Activated B cell treated with CpG ODN at 0.5 μM for 24 hours (primary cell): ENCODE data around the gene BEGAIN. TPM values are rescaled to one million over a fixed set of nuclear protein-coding genes. Genes with fewer than 3 reads are reported as not detected.

ENCODE experiments used
- ATAC-seq: fragments of 200-7000 bp; cut with Tn5 transposase; one replicate; pipeline ENCODE4 v1.10.0; 2021; ENCODE audit warnings: low read depth, mild to moderate bottlenecking, moderate library complexity
- CTCF ChIA-PET: fragments of 350-600 bp; sonication (Branson Sonifier 250); formaldehyde crosslinking; loops from one replicate; lab custom pipeline; 2021; ENCODE audit warnings: antibody characterized with exemption; lab: Charles Lee
- POLR2A ChIA-PET: fragments of 350-600 bp; sonication (Branson Sonifier 250); formaldehyde crosslinking; loops from one replicate; lab custom pipeline; 2021; ENCODE audit warnings: antibody characterized with exemption; lab: Charles Lee
- DNase-seq: peaks from one replicate; pipeline ENCODE4 v3.0.0; 2022
- H3K27ac Mint-ChIP-seq: one replicate; pipeline ENCODE4 v1.8.0; 2020; ENCODE audit warnings: mixed read lengths
- H3K27me3 Mint-ChIP-seq: one replicate; pipeline ENCODE4 v1.8.0; 2021; ENCODE audit warnings: mixed read lengths
- H3K36me3 Mint-ChIP-seq: one replicate; pipeline ENCODE4 v1.8.0; 2021; ENCODE audit warnings: low read depth, mixed read lengths
- H3K4me1 Mint-ChIP-seq: one replicate; pipeline ENCODE4 v1.8.0; 2021; ENCODE audit warnings: mixed read lengths
- H3K4me3 Mint-ChIP-seq: one replicate; pipeline ENCODE4 v1.8.0; 2020; ENCODE audit warnings: mild to moderate bottlenecking, mixed read lengths
- H3K9me3 Mint-ChIP-seq: one replicate; pipeline ENCODE4 v1.8.0; 2020; ENCODE audit warnings: mixed read lengths
- CTCF ChIP-seq: fragments of 200-600 bp; IDR thresholded peaks from one replicate; pipeline ENCODE4 v1.8.0; 2022; ENCODE audit warnings: antibody characterized with exemption, mild to moderate bottlenecking
- intact Hi-C: fragments of 100-400 bp; cut with micrococcal nuclease; formaldehyde crosslinking; loops from one replicate; pipeline ENCODE4 v1.15.1; 2024
- total RNA-seq: library from RNA; stranded (reverse); gene quantifications from 2 replicates; pipeline ENCODE4 v1.2.3, GENCODE V29; 2022

The BEGAIN gene
- total RNA-seq, 1 donor from 2014 or later = not detected

GRCh38 chr14:100495917-100496316 lies 91.3 kb downstream of the BEGAIN start:
- Mint-ChIP-seq H3K4me1 (no peaks in the 10 kb centered on the region), H3K9me3 (peaks cover 2% of the 10 kb centered on the region), H3K27me3 (no peaks in the 10 kb centered on the region), H3K36me3 (peaks cover 2% of the 10 kb centered on the region), H3K27ac (no peak overlapping the region), H3K4me3 (no peak overlapping the region)
- ChIA-PET CTCF (no interaction called here), POLR2A (no interaction called here)
- DNase-seq (no peak), ATAC-seq (no peak)
- intact Hi-C loops = no loop called here
- no peak for TF ChIP-seq CTCF

DNA sequence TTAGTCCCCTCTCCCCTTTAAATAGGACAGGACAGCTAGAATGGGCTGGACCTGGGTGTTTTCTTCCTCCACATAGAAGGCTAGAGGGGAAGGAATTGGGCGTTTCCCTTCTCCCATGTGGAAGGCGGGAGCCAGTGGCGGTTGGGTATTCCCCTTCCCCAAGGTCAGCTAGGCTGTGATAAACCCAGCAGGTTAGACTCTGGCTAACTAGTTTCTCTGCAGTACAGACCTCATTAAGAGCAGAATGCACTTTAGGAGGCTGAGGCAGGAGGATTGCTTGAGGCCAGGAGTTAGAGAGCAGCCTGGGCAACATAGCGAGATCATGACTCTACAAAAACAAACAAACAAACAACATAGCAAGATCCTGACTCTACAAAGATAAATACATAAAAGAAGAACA lies 92.6 kb downstream of the BEGAIN start:
- DNase-seq (no peak), ATAC-seq (no peak)
- peaks cover 2% of the 10 kb centered on the region for H3K9me3 Mint-ChIP-seq
- TF ChIP-seq CTCF = no peak
- H3K27ac Mint-ChIP-seq = no peak overlapping the region
- peaks cover 2% of the 10 kb centered on the region for H3K36me3 Mint-ChIP-seq
- intact Hi-C loops = no loop called here
- POLR2A ChIA-PET = no interaction called here
- no peaks in the 10 kb centered on the region for H3K4me1 Mint-ChIP-seq
- H3K27me3 Mint-ChIP-seq = no peaks in the 10 kb centered on the region
- H3K4me3 Mint-ChIP-seq = no peak overlapping the region
- CTCF ChIA-PET = no interaction called here

DNA sequence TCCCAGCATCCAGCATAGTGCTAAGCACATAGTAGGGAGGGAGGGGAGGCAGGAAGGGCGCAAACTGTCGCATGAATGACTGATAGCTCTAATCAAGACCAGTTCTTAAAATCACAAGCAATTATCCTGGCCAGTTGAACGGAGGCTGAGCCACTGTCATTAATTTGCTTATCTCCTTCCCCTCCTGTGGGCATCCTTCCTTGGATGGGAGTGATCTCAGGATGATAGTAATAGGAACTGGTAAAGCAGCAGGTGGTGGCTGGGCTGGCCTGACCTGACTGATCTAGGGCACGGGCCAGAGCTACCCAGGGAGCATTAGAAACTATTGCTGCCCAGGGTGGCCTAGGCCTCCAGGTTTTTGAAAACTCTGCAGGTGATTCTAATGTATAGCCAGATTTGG lies 97.0 kb downstream of the BEGAIN start:
- no peaks in the 10 kb centered on the region for H3K27me3 Mint-ChIP-seq

GRCh38 chr14:100488057-100488456 lies 99.2 kb downstream of the BEGAIN start:
- H3K27me3 Mint-ChIP-seq = no peaks in the 10 kb centered on the region
- H3K36me3 Mint-ChIP-seq = peaks cover 6% of the 10 kb centered on the region
- intact Hi-C loops = no loop called here
- H3K27ac Mint-ChIP-seq = no peak overlapping the region
- ChIA-PET CTCF (no interaction called here), POLR2A (no interaction called here)
- DNase-seq (no peak), ATAC-seq (no peak)
- no peaks in the 10 kb centered on the region for H3K4me1 Mint-ChIP-seq
- TF ChIP-seq CTCF = no peak
- no peak overlapping the region for H3K4me3 Mint-ChIP-seq
- H3K9me3 Mint-ChIP-seq = no peaks in the 10 kb centered on the region

More for the DNA sequence above, 97.0 kb downstream of the BEGAIN start:
- DNase-seq (no peak), ATAC-seq (no peak)
- ChIA-PET POLR2A (no interaction called here), CTCF (no interaction called here)
- H3K9me3 Mint-ChIP-seq = peaks cover 2% of the 10 kb centered on the region
- H3K4me3 Mint-ChIP-seq = no peak overlapping the region
- no peak overlapping the region for H3K27ac Mint-ChIP-seq
- no peak for TF ChIP-seq CTCF
- intact Hi-C loops = no loop called here
- H3K36me3 Mint-ChIP-seq = no peaks in the 10 kb centered on the region
- no peaks in the 10 kb centered on the region for H3K4me1 Mint-ChIP-seq

- ChIA-PET CTCF (no interaction called here), POLR2A (no interaction called here)
- no peak for TF ChIP-seq CTCF
- Mint-ChIP-seq H3K4me1 (peaks cover 3% of the 10 kb centered on the region), H3K27ac (no peak overlapping the region), H3K9me3 (no peaks in the 10 kb centered on the region), H3K36me3 (peaks cover 6% of the 10 kb centered on the region), H3K27me3 (no peaks in the 10 kb centered on the region), H3K4me3 (no peak overlapping the region)
- DNase-seq (no peak), ATAC-seq (no peak)
- intact Hi-C loops = no loop called here
These were observed 99.9 kb downstream of the BEGAIN start for GRCh38 chr14:100487304-100487703.

Other genes with a start within 250 kb of the BEGAIN start
- gene WDR25, start 210.9 kb downstream of the BEGAIN start, total RNA-seq = 5.6 and 6.0 TPM in 2 replicates
- gene DLK1, start 139.5 kb upstream of the BEGAIN start, total RNA-seq = not detected in 2 replicates
- gene MEG3, start 238.7 kb upstream of the BEGAIN start, total RNA-seq = not detected in 2 replicates